Glutamatergic neuron (in vitro differentiated cells): Measurements from ENCODE around the gene IRS1. TPM values are rescaled to one million over a fixed set of nuclear protein-coding genes. Genes with fewer than 3 reads are reported as not detected.
A peak's percentile ranks its signal among the peaks of the same experiment; 100 is the strongest.

Experiments used
- DNase-seq: peaks from one replicate; pipeline ENCODE4 v3.0.0; 2022
- H3K27ac Mint-ChIP-seq: one replicate; pipeline ENCODE4 v1.8.0; 2020; ENCODE audit warnings: mild to moderate bottlenecking, mixed read lengths, inconsistent platforms; ENCODE audit not compliant: unreplicated experiment
- H3K27me3 Mint-ChIP-seq: one replicate; pipeline ENCODE4 v1.8.0; 2020; ENCODE audit warnings: mild to moderate bottlenecking, moderate library complexity, mixed read lengths, inconsistent platforms; ENCODE audit not compliant: unreplicated experiment
- H3K36me3 Mint-ChIP-seq: one replicate; pipeline ENCODE4 v1.8.0; 2020; ENCODE audit warnings: mild to moderate bottlenecking, mixed read lengths, inconsistent platforms; ENCODE audit not compliant: unreplicated experiment
- H3K4me1 Mint-ChIP-seq: one replicate; pipeline ENCODE4 v1.8.0; 2020; ENCODE audit warnings: mild to moderate bottlenecking, low read depth, mixed read lengths, inconsistent platforms; ENCODE audit not compliant: unreplicated experiment
- H3K4me3 Mint-ChIP-seq: one replicate; pipeline ENCODE4 v1.8.0; 2020; ENCODE audit warnings: mild to moderate bottlenecking, mixed read lengths, inconsistent platforms; ENCODE audit not compliant: unreplicated experiment
- H3K9me3 Mint-ChIP-seq: one replicate; pipeline ENCODE4 v1.8.0; 2020; ENCODE audit warnings: mild to moderate bottlenecking, moderate library complexity, mixed read lengths, inconsistent platforms; ENCODE audit not compliant: unreplicated experiment
- CTCF ChIP-seq: fragments of 200-600 bp; sonication (generic); IDR thresholded peaks from one replicate; pipeline ENCODE4 v1.5.0; 2021; ENCODE audit not compliant: partially characterized antibody, unreplicated experiment
- total RNA-seq: library from RNA; stranded (reverse); fragmentation: NEBNext Ultra II Directional; extraction: Animal tissue kit (Norgen Biotek cat#: 25700); gene quantifications from one replicate; pipeline ENCODE4 v1.2.1, GENCODE V29; 2021; ENCODE audit not compliant: unreplicated experiment

IRS1 gene
- total RNA-seq, 1 donor from 2014 or later, result 8.1 TPM

GRCh38 chr2:226733927-226734564, 65.6 kb downstream of the IRS1 start:
- Mint-ChIP-seq H3K27me3 (no peaks in the 10 kb centered on the region), H3K4me3 (no peak overlapping the region)

GRCh38 chr2:226733189-226733858, 66.3 kb downstream of the IRS1 start:
- Mint-ChIP-seq H3K4me1 (peaks cover 3% of the 10 kb centered on the region), H3K27ac (no peak overlapping the region), H3K4me3 (no peak overlapping the region), H3K36me3 (no peaks in the 10 kb centered on the region), H3K9me3 (no peaks in the 10 kb centered on the region), H3K27me3 (no peaks in the 10 kb centered on the region)
- DNase-seq, result no peak
- TF ChIP-seq CTCF, result no peak

More at GRCh38 chr2:226733927-226734564, 65.6 kb downstream of the IRS1 start:
- H3K9me3 Mint-ChIP-seq, result no peaks in the 10 kb centered on the region
- TF ChIP-seq CTCF, result no peak
- H3K27ac Mint-ChIP-seq, result no peak overlapping the region
- H3K4me1 Mint-ChIP-seq, result peaks cover 3% of the 10 kb centered on the region
- no peaks in the 10 kb centered on the region for H3K36me3 Mint-ChIP-seq
- DNase-seq, result no peak

- no peak overlapping the region for H3K27ac Mint-ChIP-seq
- H3K36me3 Mint-ChIP-seq, result no peaks in the 10 kb centered on the region
- H3K27me3 Mint-ChIP-seq, result no peaks in the 10 kb centered on the region
- no peak for TF ChIP-seq CTCF
- peaks cover 3% of the 10 kb centered on the region for H3K4me1 Mint-ChIP-seq
- DNase-seq, result no peak
- no peak overlapping the region for H3K4me3 Mint-ChIP-seq
- H3K9me3 Mint-ChIP-seq, result no peaks in the 10 kb centered on the region
Observed at GRCh38 chr2:226732478-226733188, 67.0 kb downstream of the IRS1 start.

DNA sequence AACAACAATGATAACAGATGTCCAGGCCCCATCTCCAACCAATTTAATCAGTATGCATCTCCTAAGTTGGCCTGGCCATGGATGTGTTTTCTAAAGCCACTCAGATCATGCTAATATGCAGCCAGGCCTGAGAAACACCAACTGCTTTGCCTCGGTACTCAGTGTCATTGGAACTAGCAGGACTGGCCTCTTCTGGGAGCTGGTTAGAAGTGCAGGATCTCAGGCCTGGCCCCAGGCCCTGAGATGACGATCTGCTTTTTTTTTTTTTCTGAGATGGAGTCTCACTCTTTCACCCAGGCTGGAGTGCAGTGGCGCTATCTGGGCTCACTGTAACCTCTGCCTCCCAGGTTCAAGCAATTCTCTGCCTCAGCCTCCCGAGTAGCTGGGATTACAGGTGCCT, 69.1 kb downstream of the IRS1 start:
- H3K9me3 Mint-ChIP-seq, result no peaks in the 10 kb centered on the region
- no peaks in the 10 kb centered on the region for H3K36me3 Mint-ChIP-seq
- H3K4me3 Mint-ChIP-seq, result no peak overlapping the region
- peak overlapping the region; percentile 22 for H3K27ac Mint-ChIP-seq
- peaks cover 8% of the 10 kb centered on the region for H3K4me1 Mint-ChIP-seq
- TF ChIP-seq CTCF, result no peak
- DNase-seq, result no peak
- H3K27me3 Mint-ChIP-seq, result no peaks in the 10 kb centered on the region

- H3K4me3 Mint-ChIP-seq, result no peak overlapping the region
- TF ChIP-seq CTCF, result no peak
- peaks cover 13% of the 10 kb centered on the region for H3K4me1 Mint-ChIP-seq
- no peaks in the 10 kb centered on the region for H3K36me3 Mint-ChIP-seq
- H3K27ac Mint-ChIP-seq, result no peak overlapping the region
- no peak for DNase-seq
- no peaks in the 10 kb centered on the region for H3K27me3 Mint-ChIP-seq
- H3K9me3 Mint-ChIP-seq, result no peaks in the 10 kb centered on the region
Observed at GRCh38 chr2:226728996-226729395, 70.6 kb downstream of the IRS1 start.
